Inflammatory macrophage treated with lipopolysaccharide for 1 hour (primary cell): ENCODE results near the gene ZNF805.
"Not testable (repeated sequence)": the region's sequence is repeated elsewhere in the genome, so short reads cannot be mapped to it uniquely, and the experiment has no call there.

Experiments
- DNase-seq, 2 donors: peaks; one replicate each; pipeline ENCODE4 v3.0.0-alpha.2; 2020 to 2022

The ZNF805 gene

GRCh38 chr19:57240311-57241090 is at the start of gene ZNF805:
Gene ZNF805 (plus strand): TSS chr19:57240632. CDS start chr19:57240892, 260 bp downstream.
- DNase-seq: peak; percentile 84 to 95

DNA sequence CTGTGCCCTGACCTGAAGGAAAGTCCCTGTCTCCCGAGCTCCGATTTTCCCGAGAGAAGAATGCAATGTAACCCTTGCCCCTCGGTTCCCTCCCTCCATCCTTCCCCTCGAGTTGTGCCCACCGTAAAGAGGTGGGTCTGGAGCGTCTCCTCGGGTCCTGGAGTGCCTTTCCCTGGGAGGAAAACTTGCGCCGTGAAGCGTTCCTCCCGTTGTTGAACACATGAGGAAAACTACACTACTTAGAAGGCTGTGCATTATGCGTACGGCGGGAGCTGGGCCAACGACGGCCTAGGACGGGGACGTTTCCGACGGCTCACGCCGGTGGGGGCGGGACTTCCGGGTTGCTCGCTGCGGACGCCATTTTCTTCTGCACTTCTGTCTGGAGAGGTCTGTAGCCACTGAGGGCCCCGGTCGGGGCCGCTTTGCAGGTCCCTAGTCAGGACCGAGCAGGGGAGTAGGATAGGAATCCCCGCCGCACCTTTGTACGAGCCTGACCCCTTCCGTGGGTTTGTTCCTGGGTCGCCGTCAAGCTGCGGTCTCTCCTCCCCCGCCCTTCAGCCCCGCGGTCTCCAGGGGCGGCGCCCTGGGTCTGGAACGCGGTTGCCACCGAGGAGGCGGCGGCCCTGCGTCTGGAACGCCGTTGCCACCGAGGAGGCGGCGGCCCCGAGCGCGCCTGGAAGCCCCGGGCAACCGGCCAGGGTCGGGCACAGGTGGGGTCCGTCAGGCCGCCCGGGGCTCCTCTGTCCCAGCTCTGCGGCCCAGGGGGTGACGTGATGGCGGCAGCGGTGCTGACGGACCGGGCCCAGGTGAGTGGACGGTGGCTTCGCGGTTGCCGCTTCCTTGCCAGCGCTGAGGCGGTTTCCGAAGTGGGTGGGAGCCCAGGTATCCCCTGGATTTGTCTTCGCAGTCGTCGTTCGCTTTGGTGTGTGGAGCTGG is 49.0 kb upstream of the ZNF805 start, which contains the start of gene ZNF264:
TSS of gene ZNF264 (plus strand) at position 360 of the 936 bp plus-strand sequence. CDS start at position 774, 414 bp downstream.
- DNase-seq: peak; percentile 79 to 88

DNA sequence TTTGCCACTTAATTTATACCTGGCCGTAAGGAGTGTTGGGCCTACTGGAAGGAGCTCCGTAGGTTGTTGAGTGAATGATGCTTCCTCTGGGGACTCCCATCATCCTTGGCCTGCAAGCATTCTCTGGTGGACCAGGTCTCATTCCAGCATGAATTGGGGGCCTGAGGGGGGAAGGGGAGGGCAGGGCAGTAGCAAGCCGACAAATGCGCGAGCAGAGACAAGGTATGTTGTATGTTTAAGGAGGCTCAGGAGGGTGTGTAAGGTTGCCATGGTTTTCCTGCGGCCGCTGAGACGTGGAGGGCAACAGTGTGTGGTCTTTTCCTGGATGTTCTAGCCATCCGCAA is 48.4 kb upstream of the ZNF805 start:
- no peak for DNase-seq

GRCh38 chr19:57192993-57193392 is 47.4 kb upstream of the ZNF805 start:
- DNase-seq: no peak

GRCh38 chr19:57197874-57198273 is 42.6 kb upstream of the ZNF805 start:
- not testable (repeated sequence) for DNase-seq

DNA sequence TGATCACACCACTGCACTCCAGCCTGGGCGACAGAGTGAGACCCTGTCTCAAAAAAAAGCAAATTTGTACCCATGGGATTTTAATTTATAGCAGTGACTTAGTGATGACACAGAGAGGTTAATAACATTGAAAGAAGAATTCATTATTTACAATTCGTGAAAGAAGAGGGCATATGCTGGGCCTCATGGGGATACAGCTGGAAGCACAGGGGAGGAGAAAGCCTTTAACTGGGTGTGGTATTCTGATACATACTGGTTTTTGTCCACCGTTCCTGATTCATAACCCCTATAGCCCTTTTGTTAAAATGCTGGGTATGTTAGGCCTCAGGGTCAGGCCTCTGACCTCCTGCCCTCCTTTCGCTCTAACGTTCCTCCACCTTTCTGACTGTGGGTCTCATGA is 38.3 kb upstream of the ZNF805 start:
- no peak for DNase-seq

- DNase-seq: no peak
Measured at GRCh38 chr19:57210381-57210780, 30.1 kb upstream of the ZNF805 start.

GRCh38 chr19:57212109-57212508 is 28.3 kb upstream of the ZNF805 start:
- no peak for DNase-seq

DNA sequence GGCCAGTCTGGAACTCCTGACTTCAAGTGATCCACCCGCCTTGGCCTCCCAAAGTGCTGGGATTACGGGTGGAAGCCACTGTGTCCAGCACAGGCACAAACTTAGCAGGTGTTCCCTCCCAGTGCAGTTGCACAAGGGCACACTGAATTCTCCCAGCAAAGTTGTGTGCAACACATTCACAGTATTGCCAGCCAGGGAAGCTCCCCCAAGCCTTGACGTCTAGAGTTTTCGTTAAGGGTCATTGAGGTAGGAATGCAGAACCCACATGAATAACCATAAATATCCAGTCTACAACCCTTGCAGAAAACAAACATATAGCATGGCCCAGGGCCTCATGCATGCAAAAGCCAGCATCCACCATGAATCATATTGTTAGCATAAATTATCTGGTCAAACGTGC is 12.9 kb upstream of the ZNF805 start:
- DNase-seq: no peak

DNA sequence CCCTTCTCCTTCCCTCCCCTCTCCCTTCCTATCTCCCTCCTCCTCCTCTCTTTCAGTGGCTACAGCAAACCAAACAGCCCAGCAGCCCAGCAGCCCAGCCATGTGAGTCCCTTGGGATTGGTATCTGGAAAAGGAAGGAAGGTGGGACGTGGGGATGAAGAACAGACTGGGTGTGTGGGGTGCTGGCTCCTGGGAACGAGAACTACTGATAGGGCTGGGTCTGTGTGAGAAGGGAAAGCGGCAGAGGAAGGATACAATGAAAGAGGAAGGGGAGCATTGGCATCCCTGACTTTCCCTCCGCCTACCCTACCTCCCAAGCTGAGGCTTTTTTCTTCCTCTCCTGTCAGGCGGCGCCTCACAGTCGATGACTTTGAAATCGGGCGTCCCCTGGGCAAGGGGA is 8.7 kb upstream of the ZNF805 start:
- no peak for DNase-seq

DNA sequence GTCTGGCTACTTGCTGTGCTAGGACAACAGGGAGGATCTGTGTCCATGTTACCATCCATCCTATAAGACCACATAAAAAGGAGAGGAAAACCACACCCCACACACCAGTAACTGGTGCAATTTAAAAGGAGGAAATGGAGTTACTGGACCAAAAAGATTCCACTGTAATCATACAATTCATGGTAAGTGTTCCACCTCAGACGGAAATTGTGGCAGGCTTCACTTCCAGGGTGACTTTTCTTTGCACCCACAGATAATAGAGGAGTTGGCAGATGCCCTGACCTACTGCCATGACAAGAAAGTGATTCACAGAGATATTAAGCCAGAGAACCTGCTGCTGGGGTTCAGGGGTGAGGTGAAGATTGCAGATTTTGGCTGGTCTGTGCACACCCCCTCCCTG is 7.2 kb upstream of the ZNF805 start:
- DNase-seq: no peak

DNA sequence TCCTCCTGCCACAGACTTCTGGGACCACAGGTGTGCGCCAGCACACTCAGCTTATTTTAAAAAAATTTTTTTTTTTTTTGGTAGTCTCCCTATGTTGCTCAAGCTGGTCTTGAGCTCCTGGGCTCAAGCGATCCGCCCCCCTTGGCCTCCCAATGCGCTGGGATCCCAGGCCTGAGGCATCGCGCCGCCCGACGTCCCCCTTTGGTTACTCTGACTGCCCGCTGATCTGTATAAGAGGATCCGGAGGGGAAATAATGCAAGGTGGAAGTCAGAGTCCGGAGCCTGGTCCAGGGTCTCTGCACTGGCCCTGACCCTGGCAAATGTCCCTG is 486 bp upstream of the ZNF805 start:
- no peak for DNase-seq

DNA sequence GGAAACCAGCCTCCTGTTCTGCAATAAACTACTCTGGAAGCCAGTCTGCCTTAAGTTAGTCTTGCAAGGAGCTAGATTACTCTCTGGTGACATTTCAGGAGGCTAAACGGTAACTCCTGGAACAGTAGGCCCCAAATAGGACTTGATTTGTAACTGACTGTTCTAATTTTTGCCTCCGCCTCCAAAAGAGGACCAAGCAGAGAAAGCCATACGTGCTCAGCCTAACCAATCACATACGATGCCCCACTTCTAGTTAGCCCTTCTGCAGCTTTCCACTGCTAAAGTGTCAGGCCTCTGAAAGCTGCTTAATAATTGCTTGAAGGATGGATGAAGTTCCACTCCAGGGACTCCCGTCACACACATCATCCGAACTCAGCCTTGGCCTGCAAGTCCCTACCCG is 744 bp downstream of the ZNF805 start:
- peak; percentile 2 to 3 for DNase-seq

GRCh38 chr19:57242821-57243220 is 2.4 kb downstream of the ZNF805 start:
- DNase-seq: no peak

- DNase-seq: no peak
Measured at GRCh38 chr19:57244513-57244912, 4.1 kb downstream of the ZNF805 start.

- no peak for DNase-seq
Measured at GRCh38 chr19:57245066-57245465, 4.6 kb downstream of the ZNF805 start.

- no peak for DNase-seq
Measured at GRCh38 chr19:57245959-57246358, 5.5 kb downstream of the ZNF805 start.

GRCh38 chr19:57248646-57249045 is 8.2 kb downstream of the ZNF805 start:
- DNase-seq: no peak

DNA sequence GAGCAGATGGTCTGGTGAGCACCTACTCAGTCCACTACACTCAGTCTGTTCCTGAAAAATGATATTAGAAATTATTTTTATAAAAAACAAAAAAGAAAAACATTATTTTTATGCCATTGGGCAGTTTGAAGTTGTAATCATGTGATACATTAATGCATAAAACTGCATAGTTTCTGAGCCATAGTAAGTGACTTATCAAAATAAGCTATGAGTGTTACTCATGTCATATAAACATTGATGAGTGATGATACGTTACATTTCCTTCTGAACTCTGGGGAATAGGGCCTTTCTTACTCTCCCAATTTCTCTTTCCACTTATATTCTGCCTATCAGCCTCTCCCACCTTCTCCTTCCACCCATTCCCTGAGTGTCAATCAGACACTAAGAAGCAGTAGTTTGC is 8.9 kb downstream of the ZNF805 start:
- no peak for DNase-seq

DNA sequence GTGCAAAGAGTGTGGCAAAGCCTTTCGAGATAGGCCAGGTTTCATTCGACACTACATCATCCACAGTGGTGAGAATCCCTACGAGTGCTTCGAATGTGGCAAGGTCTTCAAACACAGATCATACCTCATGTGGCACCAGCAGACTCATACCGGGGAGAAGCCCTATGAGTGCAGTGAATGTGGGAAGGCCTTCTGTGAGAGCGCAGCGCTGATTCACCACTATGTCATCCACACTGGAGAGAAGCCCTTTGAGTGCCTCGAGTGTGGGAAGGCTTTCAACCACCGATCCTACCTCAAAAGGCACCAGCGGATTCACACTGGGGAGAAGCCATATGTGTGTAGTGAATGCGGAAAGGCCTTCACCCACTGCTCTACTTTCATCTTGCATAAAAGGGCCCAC is 13.3 kb downstream of the ZNF805 start:
- not testable (repeated sequence) for DNase-seq

DNA sequence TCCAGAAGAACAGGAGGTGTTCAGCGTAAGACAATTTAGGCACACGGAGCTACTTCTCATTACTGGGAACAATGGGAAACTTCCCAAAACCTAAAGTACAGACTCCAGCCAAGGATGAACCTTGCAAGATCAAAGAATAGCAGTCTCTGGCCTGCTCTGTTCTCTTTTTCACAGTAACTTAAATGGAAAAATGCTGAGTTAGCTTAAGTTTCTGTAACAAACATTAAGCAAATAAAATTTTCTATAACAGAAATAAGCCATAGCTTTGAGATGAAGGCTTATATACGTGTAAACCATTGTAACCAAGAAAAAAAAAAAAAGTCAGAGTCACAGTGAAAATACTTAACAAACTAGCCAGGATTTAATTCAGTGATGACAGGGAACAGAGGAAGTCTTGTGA is 21.6 kb downstream of the ZNF805 start:
- DNase-seq: no peak

DNA sequence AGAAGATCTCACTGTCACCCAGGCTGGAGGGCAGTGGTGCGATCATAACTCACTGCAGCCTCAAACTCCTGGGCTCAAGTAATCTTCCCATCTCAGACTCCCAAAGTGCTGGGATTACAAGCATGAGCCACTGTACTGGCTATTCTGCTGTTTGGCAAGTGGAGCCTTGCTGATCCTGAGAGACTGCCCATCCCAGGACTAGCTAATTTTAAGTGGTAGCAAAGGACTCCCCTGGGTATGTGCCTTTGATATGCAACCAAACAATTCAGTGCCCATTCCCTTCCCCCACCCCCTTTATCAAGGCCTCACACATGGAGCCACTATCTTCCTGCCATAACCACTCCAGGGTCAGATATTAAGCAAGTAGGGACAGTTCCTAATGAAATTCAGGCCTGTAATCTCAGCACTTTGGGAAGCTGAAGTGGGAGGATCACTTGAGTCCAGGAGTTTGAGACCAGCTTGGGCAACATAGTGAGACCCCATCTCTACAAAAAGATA is 22.9 kb downstream of the ZNF805 start:
- DNase-seq: no peak

DNA sequence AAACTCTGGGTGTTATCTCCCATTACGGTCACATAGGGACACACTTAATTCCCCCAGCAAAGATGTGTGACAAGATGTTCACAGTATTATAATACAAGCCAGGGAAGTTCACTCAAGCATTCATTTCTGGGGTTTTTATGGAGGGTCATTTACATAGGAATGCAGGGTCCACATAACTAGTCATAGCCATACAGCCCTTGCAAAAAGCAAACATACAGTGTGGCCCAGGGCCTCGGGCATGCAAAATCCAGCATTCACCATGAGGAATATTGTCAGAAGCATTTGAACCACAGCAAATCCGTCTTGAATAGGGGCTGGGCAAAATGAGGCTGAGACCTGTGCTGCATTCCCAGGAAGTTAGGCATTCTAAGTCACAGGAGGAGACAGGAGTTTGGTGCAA is 26.9 kb downstream of the ZNF805 start:
- no peak for DNase-seq
